ENCODE results near the gene GP5.

Gene GP5

DNA sequence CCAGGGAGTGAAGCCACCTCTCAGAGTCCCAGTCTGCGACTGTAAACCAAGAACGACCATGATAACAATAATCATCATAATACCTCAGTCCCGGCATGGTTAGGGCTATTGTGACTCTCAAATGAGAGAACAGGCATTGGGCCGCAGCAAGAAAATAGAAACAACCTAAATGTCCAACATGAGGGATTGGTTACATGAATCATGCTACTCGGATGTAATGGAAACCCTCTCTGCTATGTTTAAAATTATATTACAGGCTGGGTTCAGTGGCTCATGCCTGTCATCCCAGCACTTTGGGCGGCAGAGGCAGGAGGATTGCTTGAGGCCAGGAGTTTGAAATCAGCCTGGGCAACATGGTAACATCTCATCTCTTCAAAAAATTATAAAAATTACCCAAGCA lies 50.7 kb downstream of the GP5 start:
- DNase-seq (ENCODE audit: low read depth in 2 of 2) = no peak

DNA sequence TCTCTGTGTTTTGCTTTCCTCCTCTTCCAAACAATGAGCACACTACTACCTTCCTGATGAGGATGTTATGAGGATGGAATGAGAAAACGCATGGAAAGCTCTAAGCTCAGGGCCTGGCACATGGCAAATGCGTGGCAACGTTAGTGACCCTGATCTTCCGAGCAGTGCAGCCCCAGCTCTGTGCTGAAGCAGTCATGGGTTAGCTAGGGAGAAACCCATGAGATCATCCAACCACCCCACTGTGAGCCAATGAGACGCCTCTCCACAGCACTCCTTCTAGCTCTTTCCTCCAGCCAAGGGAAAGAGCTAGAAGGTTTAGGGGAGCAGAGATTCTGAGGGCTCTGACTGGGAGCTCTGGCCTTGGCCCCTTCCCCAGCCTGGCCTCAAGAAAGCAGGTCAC lies 52.4 kb downstream of the GP5 start:
- no peak for DNase-seq (ENCODE audit: low read depth in 2 of 2)

DNA sequence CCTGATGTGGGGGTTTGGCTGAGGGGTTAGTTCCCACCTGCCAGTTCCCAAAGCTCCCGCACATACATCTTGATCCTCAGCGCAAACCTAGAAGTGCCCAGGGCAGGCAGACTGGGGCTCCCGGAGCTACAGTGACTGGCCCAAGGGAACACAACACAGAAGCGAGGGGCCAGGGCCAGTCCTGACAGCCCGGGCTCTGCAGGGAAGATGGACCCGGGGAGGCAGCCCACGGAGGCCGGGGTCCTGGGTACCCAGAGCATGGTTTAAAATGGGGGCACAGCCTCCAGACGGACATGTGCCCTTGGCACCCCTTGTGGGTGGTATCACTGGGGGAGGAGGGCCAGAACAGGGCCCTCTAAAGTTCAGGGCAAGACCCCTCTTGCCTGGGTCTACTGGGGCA lies 53.0 kb downstream of the GP5 start:
- no peak for DNase-seq (ENCODE audit: low read depth in 2 of 2)
